Right lobe of liver (tissue), 4 donors: ENCODE measurements around the gene HECA.

Experiments used
- CTCF ChIP-seq, 4 donors: fragments of 200-600 bp in 3 of 4; fragments of 450-650 bp in 1 of 4; IDR thresholded peaks; one replicate each; pipeline versions ENCODE4 v1.5.1 to v1.8.0; 2016 to 2022; ENCODE audit warnings: antibody characterized with exemption in 4 of 4, mild to moderate bottlenecking in 2 of 4
- POLR2A ChIP-seq: fragments of 450-650 bp; IDR thresholded peaks from one replicate; pipeline ENCODE4 v1.6.1; 2017; ENCODE audit warnings: antibody characterized with exemption, mild to moderate bottlenecking
- donor health status: DM: no; HTN: no; CAD: no.
- donor health status: DM: no; HTN: no; CAD: no.
- donor health status: DM: no; HTN: yes; CAD: no.

- TF ChIP-seq CTCF (IDR thresholded peaks at IDR 0.05) (no peak), POLR2A (no peak)
These were observed 52.6 kb downstream of the HECA start for GRCh38 chr6:139187489-139187888.
